GM19397 (cell line): ENCODE measurements around the gene KBTBD8.

ENCODE experiments used
- ATAC-seq: cut with Tn5 transposase; IDR thresholded peaks from one replicate; pipeline ENCODE4 v1.9.1; 2021; ENCODE audit warnings: mild to moderate bottlenecking, moderate library complexity; ENCODE audit not compliant: unreplicated experiment

KBTBD8 gene

GRCh38 chr3:67031986-67032385 lies 33.9 kb downstream of the KBTBD8 start:
- ATAC-seq = no peak

- ATAC-seq = no peak
Observed at GRCh38 chr3:67033079-67033478, 35.0 kb downstream of the KBTBD8 start.

GRCh38 chr3:67034371-67034770 lies 36.3 kb downstream of the KBTBD8 start:
- no peak for ATAC-seq

- no peak for ATAC-seq
Observed at GRCh38 chr3:67037615-67038014, 39.5 kb downstream of the KBTBD8 start.

- ATAC-seq = no peak
Observed at GRCh38 chr3:67044295-67044694, 46.2 kb downstream of the KBTBD8 start.

- ATAC-seq = no peak
Observed at GRCh38 chr3:67044955-67045354, 46.8 kb downstream of the KBTBD8 start.

- ATAC-seq = no peak
Observed at GRCh38 chr3:67045711-67046465, 47.8 kb downstream of the KBTBD8 start.

- ATAC-seq = no peak
Observed at GRCh38 chr3:67047051-67047450, 48.9 kb downstream of the KBTBD8 start.

- ATAC-seq = peak; percentile 88
Observed at GRCh38 chr3:67048067-67048714, 50.1 kb downstream of the KBTBD8 start.

- peak; percentile 75 for ATAC-seq
Observed at GRCh38 chr3:67048715-67049074, 50.6 kb downstream of the KBTBD8 start.

- ATAC-seq = no peak
Observed at GRCh38 chr3:67059443-67059842, 61.3 kb downstream of the KBTBD8 start.
